ENCODE results near the gene FBXO44.

GRCh38 chr1:11703357-11704193 lies 48.9 kb downstream of the FBXO44 start:
- no peak for TF ChIP-seq CTCF (IDR thresholded peaks at IDR 0.05)
- TF ChIP-seq POLR2A (IDR thresholded peaks at IDR 0.05), result no peak

Measured in adrenal gland (tissue), 5 donors.